IMR-90 (cell line): ENCODE data around the gene NAT8.
"Not testable (repeated sequence)": the region's sequence is repeated elsewhere in the genome, so short reads cannot be mapped to it uniquely, and the experiment has no call there.

Source experiments
- BHLHE40 ChIP-seq: fragments of 150-350 bp; IDR thresholded peaks from 2 replicates; pipeline ENCODE4 v1.6.1; 2016; ENCODE audit warnings: mild to moderate bottlenecking, low read depth, low read length
- CEBPB ChIP-seq: IDR thresholded peaks from 2 replicates; pipeline ENCODE4 v1.6.1; 2012; ENCODE audit warnings: low read depth, low read length, improper control_type of control experiment
- CHD1 ChIP-seq: IDR thresholded peaks from 2 replicates; pipeline ENCODE4 v1.6.1; 2012; ENCODE audit warnings: low read depth, low read length, improper control_type of control experiment
- CTCF ChIP-seq: conservative IDR thresholded peaks from 2 replicates; pipeline ENCODE4 v1.5.1; 2012; ENCODE audit warnings: mild to moderate bottlenecking, low read depth, low read length, improper control_type of control experiment
- FOS ChIP-seq: fragments of 150-350 bp; IDR thresholded peaks from 2 replicates; pipeline ENCODE4 v1.6.1; 2016; ENCODE audit warnings: low read depth, low read length
- POLR2A ChIP-seq: IDR thresholded peaks from 2 replicates; pipeline ENCODE4 v1.6.1; 2012; ENCODE audit warnings: mild to moderate bottlenecking, low read depth, low read length
- RAD21 ChIP-seq: IDR thresholded peaks from 2 replicates; pipeline ENCODE4 v1.6.1; 2012; ENCODE audit warnings: low read length, improper control_type of control experiment
- RCOR1 ChIP-seq: IDR thresholded peaks from 2 replicates; pipeline ENCODE4 v1.6.1; 2012; ENCODE audit warnings: mild to moderate bottlenecking, low read length, improper control_type of control experiment; ENCODE audit not compliant: insufficient replicate concordance
- SMC3 ChIP-seq: fragments of 150-350 bp; IDR thresholded peaks from 2 replicates; pipeline ENCODE4 v1.6.1; 2016; ENCODE audit warnings: low read depth, mild to moderate bottlenecking, antibody characterized with exemption, low read length, moderate library complexity

DNA sequence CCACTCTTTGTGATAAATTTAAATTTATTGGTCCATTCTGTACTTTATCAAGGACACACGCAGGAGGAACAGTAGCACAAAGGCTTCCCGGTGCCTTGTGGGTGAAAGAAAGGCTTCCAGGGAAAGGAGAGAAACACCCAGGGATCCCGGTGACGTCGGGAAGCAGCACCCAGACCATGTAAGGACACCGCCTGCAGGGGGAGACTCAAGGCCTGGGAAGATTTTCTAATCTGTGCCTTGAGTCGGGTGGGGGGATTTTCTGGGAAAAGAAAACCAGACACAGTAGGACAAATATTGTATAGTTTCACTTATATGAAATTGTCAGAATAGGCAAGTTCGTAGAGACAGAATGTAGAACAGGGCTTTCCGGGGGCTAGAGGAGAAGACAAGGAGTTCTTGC, 17.6 kb downstream of the NAT8 start:
- TF ChIP-seq CTCF, POLR2A, RCOR1, RAD21, CEBPB, CHD1, BHLHE40, SMC3, FOS: not testable (repeated sequence)
